Neural crest cell (in vitro differentiated cells): ENCODE data around the gene NUDT8. TPM values are rescaled to one million over a fixed set of nuclear protein-coding genes. Genes with fewer than 3 reads are reported as not detected.

Source experiments
- DNase-seq: peaks from one replicate; pipeline ENCODE4 v3.0.0; 2021; ENCODE audit warnings: low read depth, mixed read lengths, low spot score
- H3K27ac Mint-ChIP-seq: one replicate; pipeline ENCODE4 v1.8.0; 2021; ENCODE audit warnings: mild to moderate bottlenecking, mixed read lengths; ENCODE audit not compliant: unreplicated experiment
- H3K27me3 Mint-ChIP-seq: 2 replicates; pipeline ENCODE4 v1.8.0; 2021; ENCODE audit warnings: low read depth, mild to moderate bottlenecking, mixed read lengths
- H3K36me3 Mint-ChIP-seq: 2 replicates; pipeline ENCODE4 v1.8.0; 2021; ENCODE audit warnings: low read depth, mild to moderate bottlenecking, mixed read lengths
- H3K4me1 Mint-ChIP-seq: 2 replicates; pipeline ENCODE4 v1.8.0; 2021; ENCODE audit warnings: mixed read lengths
- H3K4me3 Mint-ChIP-seq: one replicate; pipeline ENCODE4 v1.8.0; 2021; ENCODE audit warnings: mild to moderate bottlenecking, mixed read lengths
- H3K9me3 Mint-ChIP-seq: 2 replicates; pipeline ENCODE4 v1.8.0; 2021; ENCODE audit warnings: mixed read lengths
- CTCF ChIP-seq: fragments of 200-600 bp; sonication (generic); conservative IDR thresholded peaks from 2 replicates; pipeline ENCODE4 v1.5.0; 2021; ENCODE audit warnings: antibody characterized with exemption, mild to moderate bottlenecking
- total RNA-seq: library from RNA; stranded (reverse); gene quantifications from 2 replicates; pipeline ENCODE4 v1.2.1, GENCODE V29; 2021

NUDT8 gene
- total RNA-seq, 1 donor from 2014 or later = 13.9 TPM

GRCh38 chr11:67611704-67612587 lies 17.8 kb downstream of the NUDT8 start:
- no peaks in the 10 kb centered on the region for H3K36me3 Mint-ChIP-seq
- no peak overlapping the region for H3K27ac Mint-ChIP-seq
- no peaks in the 10 kb centered on the region for H3K9me3 Mint-ChIP-seq
- H3K27me3 Mint-ChIP-seq = no peaks in the 10 kb centered on the region
- peaks cover 6% of the 10 kb centered on the region for H3K4me1 Mint-ChIP-seq
- DNase-seq = no peak
- H3K4me3 Mint-ChIP-seq = no peak overlapping the region
- no peak for TF ChIP-seq CTCF

GRCh38 chr11:67611165-67611564 lies 18.6 kb downstream of the NUDT8 start:
- H3K36me3 Mint-ChIP-seq = no peaks in the 10 kb centered on the region
- no peaks in the 10 kb centered on the region for H3K27me3 Mint-ChIP-seq
- no peak for DNase-seq
- TF ChIP-seq CTCF = no peak
- H3K27ac Mint-ChIP-seq = no peak overlapping the region
- H3K4me3 Mint-ChIP-seq = no peak overlapping the region
- no peaks in the 10 kb centered on the region for H3K9me3 Mint-ChIP-seq
- peaks cover 9% of the 10 kb centered on the region for H3K4me1 Mint-ChIP-seq

GRCh38 chr11:67610302-67610868 lies 19.4 kb downstream of the NUDT8 start:
- Mint-ChIP-seq H3K27me3 (no peaks in the 10 kb centered on the region), H3K4me3 (no peak overlapping the region), H3K4me1 (peaks cover 14% of the 10 kb centered on the region), H3K9me3 (no peaks in the 10 kb centered on the region), H3K27ac (no peak overlapping the region), H3K36me3 (no peaks in the 10 kb centered on the region)
- no peak for DNase-seq
- TF ChIP-seq CTCF = no peak

GRCh38 chr11:67609316-67609715 lies 20.4 kb downstream of the NUDT8 start:
- H3K9me3 Mint-ChIP-seq = no peaks in the 10 kb centered on the region

GRCh38 chr11:67608486-67608885 lies 21.3 kb downstream of the NUDT8 start:
- Mint-ChIP-seq H3K9me3 (no peaks in the 10 kb centered on the region), H3K27me3 (no peaks in the 10 kb centered on the region), H3K4me3 (peak overlapping the region; percentile 94), H3K27ac (no peak overlapping the region), H3K36me3 (no peaks in the 10 kb centered on the region), H3K4me1 (peaks cover 21% of the 10 kb centered on the region)
- DNase-seq = no peak
- no peak for TF ChIP-seq CTCF

More at GRCh38 chr11:67609316-67609715, 20.4 kb downstream of the NUDT8 start:
- Mint-ChIP-seq H3K27me3 (no peaks in the 10 kb centered on the region), H3K4me1 (peaks cover 18% of the 10 kb centered on the region), H3K36me3 (no peaks in the 10 kb centered on the region), H3K27ac (no peak overlapping the region), H3K4me3 (peak overlapping the region; percentile 65)
- DNase-seq = no peak
- TF ChIP-seq CTCF = no peak
